Measurements from ENCODE around the gene PRKCQ.

DNA sequence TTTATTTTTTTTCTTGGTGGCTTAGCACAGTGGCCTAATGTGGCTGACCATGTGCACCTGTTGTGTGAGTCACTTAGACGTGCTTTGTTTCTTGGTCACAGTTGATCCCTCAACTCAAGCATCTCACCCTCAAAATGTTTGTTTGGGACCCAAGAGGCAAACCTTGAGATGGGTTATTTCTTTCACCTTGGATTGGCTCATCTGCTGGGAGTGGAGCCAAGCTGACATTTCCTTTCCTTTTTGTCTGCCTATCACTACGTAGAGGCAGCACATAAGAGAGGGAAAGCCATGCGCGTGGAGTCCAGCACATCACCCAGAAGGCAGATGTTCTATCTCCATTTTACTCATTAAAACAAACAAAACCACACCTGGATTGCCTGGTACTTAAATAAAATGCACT, 6.4 kb upstream of the PRKCQ start:
- TF ChIP-seq CTCF (IDR thresholded peaks at IDR 0.05) (no peak), EZH2phosphoT487 (IDR thresholded peaks at IDR 0.05) (no peak)

Measured in neural progenitor cell (in vitro differentiated cells).